ENCODE measurements around the gene FASLG.

Gene FASLG

GRCh38 chr1:172642970-172643369 lies 15.9 kb upstream of the FASLG start:
- H3K4me3 ChIP-seq (ENCODE audit: low read depth, low read length): no peak overlapping the region

GRCh38 chr1:172646653-172647052 lies 12.2 kb upstream of the FASLG start:
- no peak overlapping the region for H3K4me3 ChIP-seq (ENCODE audit: low read depth, low read length)

GRCh38 chr1:172647110-172647564 lies 11.8 kb upstream of the FASLG start:
- H3K4me3 ChIP-seq (ENCODE audit: low read depth, low read length): no peak overlapping the region

GRCh38 chr1:172647987-172648386 lies 10.9 kb upstream of the FASLG start:
- H3K4me3 ChIP-seq (ENCODE audit: low read depth, low read length): no peak overlapping the region

- no peak overlapping the region for H3K4me3 ChIP-seq (ENCODE audit: low read depth, low read length)
These were observed 8.3 kb upstream of the FASLG start for GRCh38 chr1:172650474-172651193.

- no peak overlapping the region for H3K4me3 ChIP-seq (ENCODE audit: low read depth, low read length)
These were observed 5.7 kb upstream of the FASLG start for GRCh38 chr1:172653015-172653709.

GRCh38 chr1:172654535-172654934 lies 4.4 kb upstream of the FASLG start:
- H3K4me3 ChIP-seq (ENCODE audit: low read depth, low read length): no peak overlapping the region

GRCh38 chr1:172656576-172656975 lies 2.3 kb upstream of the FASLG start:
- H3K4me3 ChIP-seq (ENCODE audit: low read depth, low read length): no peak overlapping the region

- no peak overlapping the region for H3K4me3 ChIP-seq (ENCODE audit: low read depth, low read length)
These were observed 1.3 kb upstream of the FASLG start for GRCh38 chr1:172657586-172657985.

GRCh38 chr1:172661107-172661506 lies 2.2 kb downstream of the FASLG start:
- H3K4me3 ChIP-seq (ENCODE audit: low read depth, low read length): no peak overlapping the region

GRCh38 chr1:172662464-172663109 lies 3.7 kb downstream of the FASLG start:
- H3K4me3 ChIP-seq (ENCODE audit: low read depth, low read length): no peak overlapping the region

GRCh38 chr1:172663732-172664131 lies 4.8 kb downstream of the FASLG start:
- no peak overlapping the region for H3K4me3 ChIP-seq (ENCODE audit: low read depth, low read length)

GRCh38 chr1:172668097-172668496 lies 9.2 kb downstream of the FASLG start:
- H3K4me3 ChIP-seq (ENCODE audit: low read depth, low read length): no peak overlapping the region

GRCh38 chr1:172669011-172669410 lies 10.1 kb downstream of the FASLG start:
- no peak overlapping the region for H3K4me3 ChIP-seq (ENCODE audit: low read depth, low read length)

GRCh38 chr1:172670316-172670715 lies 11.4 kb downstream of the FASLG start:
- no peak overlapping the region for H3K4me3 ChIP-seq (ENCODE audit: low read depth, low read length)

GRCh38 chr1:172670791-172671190 lies 11.9 kb downstream of the FASLG start:
- H3K4me3 ChIP-seq (ENCODE audit: low read depth, low read length): no peak overlapping the region

- no peak overlapping the region for H3K4me3 ChIP-seq (ENCODE audit: low read depth, low read length)
These were observed 12.7 kb downstream of the FASLG start for GRCh38 chr1:172671591-172671990.

GRCh38 chr1:172672720-172673119 lies 13.8 kb downstream of the FASLG start:
- no peak overlapping the region for H3K4me3 ChIP-seq (ENCODE audit: low read depth, low read length)

- no peak overlapping the region for H3K4me3 ChIP-seq (ENCODE audit: low read depth, low read length)
These were observed 14.9 kb downstream of the FASLG start for GRCh38 chr1:172673761-172674160.

- H3K4me3 ChIP-seq (ENCODE audit: low read depth, low read length): no peak overlapping the region
These were observed 16.1 kb downstream of the FASLG start for GRCh38 chr1:172674831-172675613.

All from iPS-11a (cell line).